SK-N-SH (cell line): ENCODE measurements around the gene ANO6. TPM values are rescaled to one million over a fixed set of nuclear protein-coding genes. Genes with fewer than 3 reads are reported as not detected.

Source experiments
- CTCF ChIA-PET: fragments of 300-600, 350-600 bp; formaldehyde crosslinking; extraction: SDS; loops from one replicate; lab custom pipeline; 2021; lab: Yijun Ruan, JAX
- POLR2A ChIA-PET: fragments of 350-600 bp; sonication (Branson Sonifier 250); formaldehyde crosslinking; extraction: SDS; loops from one replicate; lab custom pipeline; 2020; ENCODE audit warnings: antibody characterized with exemption, inconsistent platforms; lab: Yijun Ruan, JAX
- DNase-seq: peaks from one replicate; pipeline ENCODE4 v3.0.0; 2012
- H2AFZ ChIP-seq: fragments of 200-600 bp; sonication (generic); 2 replicates; pipeline ENCODE4 v1.8.1; 2016; ENCODE audit warnings: antibody characterized with exemption, mild to moderate bottlenecking, low read depth
- H3F3A ChIP-seq: fragments of 200-600 bp; sonication (generic); replicated peaks from 2 replicates; pipeline ENCODE3; 2016; ENCODE audit warnings: antibody characterized with exemption, mild to moderate bottlenecking; ENCODE audit not compliant: insufficient read depth
- H3K27ac ChIP-seq, 2 experiments: fragments of 200-500 bp in 1 of 2; fragments of 200-600 bp in 1 of 2; sonication (Bioruptor generic) in 1 of 2; sonication (generic), shearing (Covaris generic) in 1 of 2; 2 replicates each; pipeline versions ENCODE4 v1.5.1 to v1.6.1; 2014 to 2016; ENCODE audit warnings: low read depth in 2 of 2, inconsistent platforms in 1 of 2, low read length in 1 of 2, mild to moderate bottlenecking in 1 of 2, mixed read lengths in 1 of 2
- H3K27me3 ChIP-seq: fragments of 200-600 bp; sonication (generic), shearing (Covaris generic); 2 replicates; pipeline ENCODE4 v1.6.1; 2016; ENCODE audit warnings: mixed run types; ENCODE audit not compliant: insufficient read depth
- H3K36me3 ChIP-seq, 2 experiments: fragments of 200-500 bp in 1 of 2; fragments of 200-600 bp in 1 of 2; sonication (Bioruptor generic) in 1 of 2; sonication (generic) in 1 of 2; replicated peaks in 1 of 2; 2 replicates each; pipeline versions ENCODE3 to v1.5.1; 2014 to 2016; ENCODE audit warnings: low read length in 1 of 2, mild to moderate bottlenecking in 1 of 2; ENCODE audit not compliant: insufficient read depth in 2 of 2, control insufficient read depth in 1 of 2
- H3K4me1 ChIP-seq, 2 experiments: fragments of 200-500 bp in 1 of 2; fragments of 200-600 bp in 1 of 2; sonication (Bioruptor generic) in 1 of 2; sonication (generic), shearing (Covaris generic) in 1 of 2; 2 replicates each; pipeline versions ENCODE4 v1.5.1 to v1.6.1; 2014 to 2016; ENCODE audit warnings: low read depth in 1 of 2, low read length in 1 of 2, mixed run types in 1 of 2; ENCODE audit not compliant: insufficient read depth in 2 of 2, control insufficient read depth in 1 of 2
- H3K4me2 ChIP-seq: fragments of 200-600 bp; sonication (generic), shearing (Covaris generic); 2 replicates; pipeline ENCODE4 v1.6.1; 2017; ENCODE audit warnings: mixed run types
- H3K4me3 ChIP-seq, 2 experiments: fragments of 200-500 bp in 1 of 2; fragments of 200-600 bp in 1 of 2; sonication (Bioruptor generic) in 1 of 2; sonication (generic), shearing (Covaris generic) in 1 of 2; 2 replicates each; pipeline versions ENCODE4 v1.5.1 to v1.8.1; 2014 to 2016; ENCODE audit warnings: low read depth in 2 of 2, inconsistent platforms in 1 of 2, low read length in 1 of 2, mild to moderate bottlenecking in 1 of 2, mixed read lengths in 1 of 2, moderate library complexity in 1 of 2
- H3K79me2 ChIP-seq: fragments of 200-600 bp; sonication (generic); 2 replicates; pipeline ENCODE4 v1.8.1; 2017; ENCODE audit warnings: mild to moderate bottlenecking; ENCODE audit not compliant: insufficient read depth
- H3K9ac ChIP-seq: fragments of 200-600 bp; sonication (generic); 2 replicates; pipeline ENCODE4 v1.6.1; 2017; ENCODE audit warnings: mixed run types
- H3K9me2 ChIP-seq: fragments of 200-600 bp; sonication (generic); 2 replicates; pipeline ENCODE4 v1.6.1; 2017; ENCODE audit warnings: mixed run types
- H3K9me3 ChIP-seq: fragments of 200-600 bp; sonication (generic); 2 replicates; pipeline ENCODE4 v1.6.1; 2017; ENCODE audit warnings: mixed run types, mild to moderate bottlenecking, moderate library complexity
- H4K20me1 ChIP-seq: fragments of 200-600 bp; sonication (generic); 2 replicates; pipeline ENCODE4 v1.6.1; 2017; ENCODE audit warnings: mild to moderate bottlenecking, mixed run types; ENCODE audit not compliant: insufficient read depth
- EZH2phosphoT487 ChIP-seq: fragments of 200-600 bp; sonication (generic); IDR thresholded peaks from 2 replicates; pipeline ENCODE4 v1.6.1; 2017; ENCODE audit warnings: low read depth, mixed run types, mild to moderate bottlenecking, antibody characterized with exemption, moderate library complexity, borderline replicate concordance
- GABPA ChIP-seq: IDR thresholded peaks from 2 replicates; pipeline ENCODE4 v1.4.0; 2012; ENCODE audit warnings: low read depth, mild to moderate bottlenecking
- GATA2 ChIP-seq: sonication (generic); formaldehyde crosslinking; IDR thresholded peaks from 2 replicates; pipeline ENCODE4 v1.5.0; 2020; ENCODE audit warnings: mild to moderate bottlenecking, missing genetic modification reagents
- IRF3 ChIP-seq: fragments of 150-350 bp; IDR thresholded peaks from 2 replicates; pipeline ENCODE4 v1.6.1; 2016; ENCODE audit warnings: mild to moderate bottlenecking, low read depth, low read length
- MEF2A ChIP-seq: IDR thresholded peaks from 2 replicates; pipeline ENCODE4 v1.4.0; 2012; ENCODE audit warnings: low read depth, borderline replicate concordance
- NRF1 ChIP-seq: IDR thresholded peaks from 2 replicates; pipeline ENCODE4 v1.6.1; 2012; ENCODE audit warnings: low read depth, mild to moderate bottlenecking, low read length
- POLR2AphosphoS5 ChIP-seq: IDR thresholded peaks from 2 replicates; pipeline ENCODE4 v1.6.1; 2012; ENCODE audit warnings: low read depth, low read length
- RCOR1 ChIP-seq: fragments of 150-350 bp; IDR thresholded peaks from 2 replicates; pipeline ENCODE4 v1.6.1; 2017; ENCODE audit warnings: antibody characterized with exemption, low read length
- REST ChIP-seq: IDR thresholded peaks from 2 replicates; pipeline ENCODE4 v1.6.1; 2012; ENCODE audit warnings: mild to moderate bottlenecking, low read depth, low read length, moderate library complexity
- SIN3A ChIP-seq: IDR thresholded peaks from 2 replicates; pipeline ENCODE4 v1.6.1; 2012; ENCODE audit warnings: low read depth, mild to moderate bottlenecking, low read length, moderate library complexity, borderline replicate concordance
- SMC3 ChIP-seq: IDR thresholded peaks from 2 replicates; pipeline ENCODE4 v1.6.1; 2012; ENCODE audit warnings: low read depth, low read length, improper control_type of control experiment
- TCF12 ChIP-seq: IDR thresholded peaks from 2 replicates; pipeline ENCODE4 v1.4.0; 2012
- USF2 ChIP-seq: fragments of 150-350 bp; IDR thresholded peaks from 2 replicates; pipeline ENCODE4 v1.6.1; 2017; ENCODE audit warnings: antibody characterized with exemption, low read length, low read depth, borderline replicate concordance
- ZBTB33 ChIP-seq: IDR thresholded peaks from 2 replicates; pipeline ENCODE4 v1.4.0; 2012; ENCODE audit warnings: low read depth, borderline replicate concordance
- WGBS: methylation state at CpG from one replicate; pipeline ENCODE4 v1.1.6; 2017; ENCODE audit warnings: low lambda C conversion rate; 5-methylcytosine and 5-hydroxymethylcytosine counted together
- polyA plus RNA-seq, 3 experiments: library from polyadenylated mRNA; depleted of rRNA; stranded (reverse); fragments of >200 nt; gene quantifications; 2 replicates each; pipeline ENCODE4 v1.2.3, GENCODE V29; 2012

ANO6 gene
- polyA plus RNA-seq, 1 of the 3 experiments (the other 2 are of a cell fraction) = 20.1 TPM

GRCh38 chr12:45339035-45339434, 123.1 kb downstream of the ANO6 start:
- CTCF ChIA-PET = interaction anchor here (0.7 to 1.0 kb wide), 2 partner anchors 11 to 206 kb away, joined by 3 read pairs; no protein-coding TSS in a partner anchor
- POLR2A ChIA-PET = no interaction called here
- H3K4me3 ChIP-seq = no peak overlapping the region

GRCh38 chr12:45342171-45342570, 126.3 kb downstream of the ANO6 start:
- Histone ChIP-seq H3K9me3 (no peaks in the 10 kb centered on the region), H3K27me3 (no peaks in the 10 kb centered on the region), H3K27ac (no peak overlapping the region), H3K36me3 (peaks cover 5 to 12% of the 10 kb centered on the region in 2 experiments), H3K4me1 (peaks cover 7 to 11% of the 10 kb centered on the region in 2 experiments; a peak in 3 of 4 replicates), H4K20me1 (no peaks in the 10 kb centered on the region), H3F3A (peaks cover 4% of the 10 kb centered on the region), H3K9ac (no peak overlapping the region), H3K4me2 (no peak overlapping the region), H3K9me2 (no peaks in the 10 kb centered on the region), H3K79me2 (peaks cover 12% of the 10 kb centered on the region; the same call in 1 of the 2 replicates), H3K4me3 (no peak overlapping the region), H2AFZ (no peak overlapping the region)
- ChIA-PET POLR2A (no interaction called here), CTCF (no interaction called here)
- WGBS = 88% methylated on average over 3 of the region's 3 CpGs
- DNase-seq = no peak
- TF ChIP-seq TCF12 = no peak
- TF ChIP-seq RCOR1 = no peak
- TF ChIP-seq MEF2A = no peak
- no peak for TF ChIP-seq USF2
- TF ChIP-seq POLR2AphosphoS5 = no peak
- TF ChIP-seq SMC3 = no peak
- no peak for TF ChIP-seq ZBTB33

More at GRCh38 chr12:45339035-45339434, 123.1 kb downstream of the ANO6 start:
- Histone ChIP-seq H3K4me2 (no peak overlapping the region), H3K27ac (no peak overlapping the region), H3K79me2 (peaks cover 12% of the 10 kb centered on the region; the same call in 1 of the 2 replicates), H3K27me3 (no peaks in the 10 kb centered on the region), H3K9me3 (no peaks in the 10 kb centered on the region), H3K36me3 (peaks cover 9% of the 10 kb centered on the region in 2 experiments), H2AFZ (no peak overlapping the region), H3K9ac (no peak overlapping the region), H3F3A (peaks cover 17% of the 10 kb centered on the region), H3K9me2 (no peaks in the 10 kb centered on the region), H4K20me1 (no peaks in the 10 kb centered on the region), H3K4me1 (peaks cover 7 to 12% of the 10 kb centered on the region in 2 experiments; a peak in 3 of 4 replicates)
- TF ChIP-seq REST (no peak), SIN3A (no peak), GATA2 (CRISPR knock-in tag) (no peak), TCF12 (no peak), MEF2A (no peak), GABPA (no peak), IRF3 (no peak), NRF1 (no peak), EZH2phosphoT487 (no peak)
- no peak for DNase-seq
